Measurements from ENCODE around the gene NAV3.

NAV3 gene

GRCh38 chr12:77830583-77831351, at the start of gene NAV3:
NAV3 (plus strand) TSS chr12:77830894; CDS start chr12:77831462, 568 bp downstream.
- no peak for DNase-seq (ENCODE audit: low spot score)

GRCh38 chr12:77782034-77782433, 48.7 kb upstream of the NAV3 start:
- no peak for DNase-seq (ENCODE audit: low spot score)

GRCh38 chr12:77782766-77783165, 47.9 kb upstream of the NAV3 start:
- DNase-seq (ENCODE audit: low spot score) = no peak

- DNase-seq (ENCODE audit: low spot score) = no peak
These were observed 45.5 kb upstream of the NAV3 start for GRCh38 chr12:77785211-77785610.

- no peak for DNase-seq (ENCODE audit: low spot score)
These were observed 44.0 kb upstream of the NAV3 start for GRCh38 chr12:77786675-77787074.

- DNase-seq (ENCODE audit: low spot score) = no peak
These were observed 42.2 kb upstream of the NAV3 start for GRCh38 chr12:77788231-77789168.

- DNase-seq (ENCODE audit: low spot score) = no peak
These were observed 35.0 kb upstream of the NAV3 start for GRCh38 chr12:77795699-77796098.

GRCh38 chr12:77796775-77797174, 33.9 kb upstream of the NAV3 start:
- DNase-seq (ENCODE audit: low spot score) = no peak

- DNase-seq (ENCODE audit: low spot score) = no peak
These were observed 30.2 kb upstream of the NAV3 start for GRCh38 chr12:77800501-77800900.

GRCh38 chr12:77808534-77808933, 22.2 kb upstream of the NAV3 start:
- no peak for DNase-seq (ENCODE audit: low spot score)

GRCh38 chr12:77813558-77813957, 17.1 kb upstream of the NAV3 start:
- no peak for DNase-seq (ENCODE audit: low spot score)

- DNase-seq (ENCODE audit: low spot score) = no peak
These were observed 16.3 kb upstream of the NAV3 start for GRCh38 chr12:77814386-77814785.

- DNase-seq (ENCODE audit: low spot score) = no peak
These were observed 14.5 kb upstream of the NAV3 start for GRCh38 chr12:77816196-77816595.

- no peak for DNase-seq (ENCODE audit: low spot score)
These were observed 13.4 kb upstream of the NAV3 start for GRCh38 chr12:77817276-77817675.

GRCh38 chr12:77818351-77818750, 12.3 kb upstream of the NAV3 start:
- no peak for DNase-seq (ENCODE audit: low spot score)

GRCh38 chr12:77821699-77822203, 8.9 kb upstream of the NAV3 start:
- no peak for DNase-seq (ENCODE audit: low spot score)

- DNase-seq (ENCODE audit: low spot score) = no peak
These were observed 2.6 kb downstream of the NAV3 start for GRCh38 chr12:77833329-77833728.

- no peak for DNase-seq (ENCODE audit: low spot score)
These were observed 3.9 kb downstream of the NAV3 start for GRCh38 chr12:77834618-77835017.

- no peak for DNase-seq (ENCODE audit: low spot score)
These were observed 5.3 kb downstream of the NAV3 start for GRCh38 chr12:77835969-77836368.

- no peak for DNase-seq (ENCODE audit: low spot score)
These were observed 7.2 kb downstream of the NAV3 start for GRCh38 chr12:77837876-77838291.

- no peak for DNase-seq (ENCODE audit: low spot score)
These were observed 10.8 kb downstream of the NAV3 start for GRCh38 chr12:77841521-77841920.

- DNase-seq (ENCODE audit: low spot score) = no peak
These were observed 11.7 kb downstream of the NAV3 start for GRCh38 chr12:77842430-77842829.

- no peak for DNase-seq (ENCODE audit: low spot score)
These were observed 15.1 kb downstream of the NAV3 start for GRCh38 chr12:77845831-77846230.
